Epithelial cell of esophagus (primary cell): ENCODE results near the gene ERVMER34-1.
A peak's percentile ranks its signal among the peaks of the same experiment; 100 is the strongest.

ENCODE experiments used
- DNase-seq: peaks from one replicate; pipeline ENCODE4 v3.0.0; 2010; ENCODE audit warnings: low read depth
- H3K4me3 ChIP-seq: 2 replicates; pipeline ENCODE4 v1.5.1; 2011; ENCODE audit warnings: mild to moderate bottlenecking, low read length, control low read depth
- CTCF ChIP-seq: IDR thresholded peaks from 2 replicates; pipeline ENCODE4 v1.5.1; 2011; ENCODE audit warnings: low read depth, mild to moderate bottlenecking, low read length, control low read depth, inconsistent platforms; ENCODE audit not compliant: insufficient read depth; ENCODE audit errors: missing control alignments

The ERVMER34-1 gene

GRCh38 chr4:52704661-52705060, 46.6 kb downstream of the ERVMER34-1 start:
- TF ChIP-seq CTCF: no peak
- no peak for DNase-seq

GRCh38 chr4:52704133-52704532, 47.1 kb downstream of the ERVMER34-1 start:
- no peak overlapping the region for H3K4me3 ChIP-seq
- TF ChIP-seq CTCF: no peak
- DNase-seq: peak; percentile 33

More at GRCh38 chr4:52704661-52705060, 46.6 kb downstream of the ERVMER34-1 start:
- no peak overlapping the region for H3K4me3 ChIP-seq

GRCh38 chr4:52701207-52701606, 50.0 kb downstream of the ERVMER34-1 start:
- H3K4me3 ChIP-seq: no peak overlapping the region
- TF ChIP-seq CTCF: no peak
- DNase-seq: no peak

- no peak for DNase-seq
These were observed 56.3 kb downstream of the ERVMER34-1 start for GRCh38 chr4:52694936-52695335.

GRCh38 chr4:52693492-52693891, 57.7 kb downstream of the ERVMER34-1 start:
- DNase-seq: no peak
- no peak overlapping the region for H3K4me3 ChIP-seq
- no peak for TF ChIP-seq CTCF

More at GRCh38 chr4:52694936-52695335, 56.3 kb downstream of the ERVMER34-1 start:
- H3K4me3 ChIP-seq: no peak overlapping the region
- no peak for TF ChIP-seq CTCF
